NCI-H187 treated with DMSO at 0.1 percent for 48 hours (cell line): Measurements from ENCODE around the gene FOXP1.

Source experiments
- DNase-seq: peaks from one replicate; lab custom pipeline; 2025; lab: John Stamatoyannopoulos, UW

FOXP1 gene

GRCh38 chr3:71146673-71147072 lies 436.9 kb downstream of the FOXP1 start:
- DNase-seq: no peak

GRCh38 chr3:71145954-71146353 lies 437.6 kb downstream of the FOXP1 start:
- no peak for DNase-seq

GRCh38 chr3:71144525-71145253 lies 438.8 kb downstream of the FOXP1 start:
- DNase-seq: no peak

GRCh38 chr3:71143493-71143892 lies 440.0 kb downstream of the FOXP1 start:
- no peak for DNase-seq

- no peak for DNase-seq
These were observed 440.9 kb downstream of the FOXP1 start for GRCh38 chr3:71142441-71143161.

GRCh38 chr3:71140477-71140876 lies 443.1 kb downstream of the FOXP1 start:
- no peak for DNase-seq

GRCh38 chr3:71139496-71139895 lies 444.0 kb downstream of the FOXP1 start:
- no peak for DNase-seq

GRCh38 chr3:71138410-71138809 lies 445.1 kb downstream of the FOXP1 start:
- DNase-seq: no peak

GRCh38 chr3:71136276-71136675 lies 447.3 kb downstream of the FOXP1 start:
- DNase-seq: no peak

- no peak for DNase-seq
These were observed 448.0 kb downstream of the FOXP1 start for GRCh38 chr3:71135373-71136088.

- DNase-seq: no peak
These were observed 449.0 kb downstream of the FOXP1 start for GRCh38 chr3:71134521-71134920.

- DNase-seq: no peak
These were observed 449.7 kb downstream of the FOXP1 start for GRCh38 chr3:71133865-71134264.

GRCh38 chr3:71132995-71133730 lies 450.4 kb downstream of the FOXP1 start:
- DNase-seq: peak; percentile 25

GRCh38 chr3:71131375-71132314 lies 451.9 kb downstream of the FOXP1 start:
- DNase-seq: no peak

GRCh38 chr3:71130471-71131374 lies 452.8 kb downstream of the FOXP1 start:
- DNase-seq: no peak

GRCh38 chr3:71129611-71130431 lies 453.7 kb downstream of the FOXP1 start:
- DNase-seq: no peak

GRCh38 chr3:71128961-71129360 lies 454.6 kb downstream of the FOXP1 start:
- no peak for DNase-seq

- no peak for DNase-seq
These were observed 455.7 kb downstream of the FOXP1 start for GRCh38 chr3:71127844-71128243.
